ENCODE measurements around the gene TTI1. TPM values are rescaled to one million over a fixed set of nuclear protein-coding genes. Genes with fewer than 3 reads are reported as not detected.

The TTI1 gene
- total and polyA plus RNA-seq, 2 of the 13 experiments (the other 11 are each of a cell fraction or from before 2014, with no cell fraction given), result 22.9 to 39.8 TPM

DNA sequence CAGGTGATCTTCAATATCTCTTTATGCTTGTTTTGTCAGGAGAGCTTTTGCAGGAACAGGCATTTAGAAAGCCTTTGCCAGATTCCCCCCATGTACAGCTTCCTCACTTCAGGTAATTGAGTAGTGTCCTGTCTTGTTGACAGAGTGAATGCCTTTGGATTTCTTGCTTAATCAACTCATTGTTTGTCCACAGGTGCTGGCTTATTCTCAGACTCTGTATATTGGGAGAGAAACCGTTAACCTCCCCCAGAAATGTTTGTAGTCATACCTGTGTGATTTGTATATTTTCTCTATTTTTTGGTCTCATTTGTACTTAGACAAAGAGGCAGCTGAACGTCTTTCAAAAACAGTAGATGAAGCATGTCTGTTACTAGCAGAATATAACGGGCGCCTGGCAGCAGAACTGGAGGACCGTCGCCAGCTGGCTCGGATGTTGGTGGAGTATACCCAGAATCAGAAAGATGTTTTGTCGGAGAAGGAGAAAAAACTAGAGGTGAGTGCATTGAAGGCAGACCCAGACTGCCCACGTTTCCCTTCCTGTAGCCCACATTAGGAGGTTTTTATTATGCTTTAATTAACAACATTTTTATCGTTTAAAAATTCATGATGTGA, 32.6 kb upstream of the TTI1 start:
- intact Hi-C loops (cut with micrococcal nuclease; ENCODE audit: unreplicated experiment) (no loop called here), in situ Hi-C loops (cut with HindIII; ENCODE audit: extremely low pct_ligation_motif_present, low pct_unique_long_range_greater_than_20kb) (loop anchor here (25.0 kb wide), 1 partner anchor 346 kb away; no protein-coding TSS in a partner anchor)
- peak; percentile 22; the same call in 1 of the 3 replicates for ATAC-seq
- TF ChIP-seq, protein P1, sequence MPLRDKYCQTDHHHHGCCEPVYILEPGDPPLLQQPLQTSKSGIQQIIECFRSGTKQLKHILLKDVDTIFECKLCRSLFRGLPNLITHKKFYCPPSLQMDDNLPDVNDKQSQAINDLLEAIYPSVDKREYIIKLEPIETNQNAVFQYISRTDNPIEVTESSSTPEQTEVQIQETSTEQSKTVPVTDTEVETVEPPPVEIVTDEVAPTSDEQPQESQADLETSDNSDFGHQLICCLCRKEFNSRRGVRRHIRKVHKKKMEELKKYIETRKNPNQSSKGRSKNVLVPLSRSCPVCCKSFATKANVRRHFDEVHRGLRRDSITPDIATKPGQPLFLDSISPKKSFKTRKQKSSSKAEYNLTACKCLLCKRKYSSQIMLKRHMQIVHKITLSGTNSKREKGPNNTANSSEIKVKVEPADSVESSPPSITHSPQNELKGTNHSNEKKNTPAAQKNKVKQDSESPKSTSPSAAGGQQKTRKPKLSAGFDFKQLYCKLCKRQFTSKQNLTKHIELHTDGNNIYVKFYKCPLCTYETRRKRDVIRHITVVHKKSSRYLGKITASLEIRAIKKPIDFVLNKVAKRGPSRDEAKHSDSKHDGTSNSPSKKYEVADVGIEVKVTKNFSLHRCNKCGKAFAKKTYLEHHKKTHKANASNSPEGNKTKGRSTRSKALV (CRISPR knock-in tag; IDR thresholded peaks at IDR 0.05), result no peak
- TF ChIP-seq, protein P2, sequence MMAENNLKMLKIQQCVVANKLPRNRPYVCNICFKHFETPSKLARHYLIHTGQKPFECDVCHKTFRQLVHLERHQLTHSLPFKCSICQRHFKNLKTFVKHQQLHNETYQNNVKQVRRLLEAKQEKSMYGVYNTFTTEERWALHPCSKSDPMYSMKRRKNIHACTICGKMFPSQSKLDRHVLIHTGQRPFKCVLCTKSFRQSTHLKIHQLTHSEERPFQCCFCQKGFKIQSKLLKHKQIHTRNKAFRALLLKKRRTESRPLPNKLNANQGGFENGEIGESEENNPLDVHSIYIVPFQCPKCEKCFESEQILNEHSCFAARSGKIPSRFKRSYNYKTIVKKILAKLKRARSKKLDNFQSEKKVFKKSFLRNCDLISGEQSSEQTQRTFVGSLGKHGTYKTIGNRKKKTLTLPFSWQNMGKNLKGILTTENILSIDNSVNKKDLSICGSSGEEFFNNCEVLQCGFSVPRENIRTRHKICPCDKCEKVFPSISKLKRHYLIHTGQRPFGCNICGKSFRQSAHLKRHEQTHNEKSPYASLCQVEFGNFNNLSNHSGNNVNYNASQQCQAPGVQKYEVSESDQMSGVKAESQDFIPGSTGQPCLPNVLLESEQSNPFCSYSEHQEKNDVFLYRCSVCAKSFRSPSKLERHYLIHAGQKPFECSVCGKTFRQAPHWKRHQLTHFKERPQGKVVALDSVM (CRISPR knock-in tag; IDR thresholded peaks at IDR 0.05), result no peak
- TF ChIP-seq PHF21A (CRISPR knock-in tag; IDR thresholded peaks at IDR 0.05) (no peak), CEBPG (CRISPR knock-in tag; IDR thresholded peaks at IDR 0.05) (peak; percentile 65), ZBTB3 (CRISPR knock-in tag; IDR thresholded peaks at IDR 0.05; ENCODE audit: borderline replicate concordance, low read depth) (no peak), NR2C2 (CRISPR knock-in tag; IDR thresholded peaks at IDR 0.05; ENCODE audit: borderline replicate concordance) (no peak), ZNF678 (CRISPR knock-in tag; IDR thresholded peaks at IDR 0.05) (no peak), CENPT (CRISPR knock-in tag; IDR thresholded peaks at IDR 0.05; ENCODE audit: low read depth) (no peak), ZNF260 (CRISPR knock-in tag; IDR thresholded peaks at IDR 0.05; ENCODE audit: borderline replicate concordance, low read depth) (no peak), TOPORS (CRISPR knock-in tag; IDR thresholded peaks at IDR 0.05) (no peak), ZNF331 (CRISPR knock-in tag; IDR thresholded peaks at IDR 0.05) (0 out of 2 replicates have a peak, but pooled peaks have one; percentile 19), ZFP36 (IDR thresholded peaks at IDR 0.05; ENCODE audit: borderline replicate concordance, low read depth, low read length, partially characterized antibody) (no peak)
- TF ChIP-seq, protein P3, sequence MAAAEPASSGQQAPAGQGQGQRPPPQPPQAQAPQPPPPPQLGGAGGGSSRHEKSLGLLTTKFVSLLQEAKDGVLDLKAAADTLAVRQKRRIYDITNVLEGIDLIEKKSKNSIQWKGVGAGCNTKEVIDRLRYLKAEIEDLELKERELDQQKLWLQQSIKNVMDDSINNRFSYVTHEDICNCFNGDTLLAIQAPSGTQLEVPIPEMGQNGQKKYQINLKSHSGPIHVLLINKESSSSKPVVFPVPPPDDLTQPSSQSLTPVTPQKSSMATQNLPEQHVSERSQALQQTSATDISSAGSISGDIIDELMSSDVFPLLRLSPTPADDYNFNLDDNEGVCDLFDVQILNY (CRISPR knock-in tag; conservative IDR thresholded peaks at IDR 0.05), result no peak
- TF ChIP-seq, protein P4, sequence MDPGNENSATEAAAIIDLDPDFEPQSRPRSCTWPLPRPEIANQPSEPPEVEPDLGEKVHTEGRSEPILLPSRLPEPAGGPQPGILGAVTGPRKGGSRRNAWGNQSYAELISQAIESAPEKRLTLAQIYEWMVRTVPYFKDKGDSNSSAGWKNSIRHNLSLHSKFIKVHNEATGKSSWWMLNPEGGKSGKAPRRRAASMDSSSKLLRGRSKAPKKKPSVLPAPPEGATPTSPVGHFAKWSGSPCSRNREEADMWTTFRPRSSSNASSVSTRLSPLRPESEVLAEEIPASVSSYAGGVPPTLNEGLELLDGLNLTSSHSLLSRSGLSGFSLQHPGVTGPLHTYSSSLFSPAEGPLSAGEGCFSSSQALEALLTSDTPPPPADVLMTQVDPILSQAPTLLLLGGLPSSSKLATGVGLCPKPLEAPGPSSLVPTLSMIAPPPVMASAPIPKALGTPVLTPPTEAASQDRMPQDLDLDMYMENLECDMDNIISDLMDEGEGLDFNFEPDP (CRISPR knock-in tag; conservative IDR thresholded peaks at IDR 0.05), result no peak
- TF ChIP-seq, protein P5, sequence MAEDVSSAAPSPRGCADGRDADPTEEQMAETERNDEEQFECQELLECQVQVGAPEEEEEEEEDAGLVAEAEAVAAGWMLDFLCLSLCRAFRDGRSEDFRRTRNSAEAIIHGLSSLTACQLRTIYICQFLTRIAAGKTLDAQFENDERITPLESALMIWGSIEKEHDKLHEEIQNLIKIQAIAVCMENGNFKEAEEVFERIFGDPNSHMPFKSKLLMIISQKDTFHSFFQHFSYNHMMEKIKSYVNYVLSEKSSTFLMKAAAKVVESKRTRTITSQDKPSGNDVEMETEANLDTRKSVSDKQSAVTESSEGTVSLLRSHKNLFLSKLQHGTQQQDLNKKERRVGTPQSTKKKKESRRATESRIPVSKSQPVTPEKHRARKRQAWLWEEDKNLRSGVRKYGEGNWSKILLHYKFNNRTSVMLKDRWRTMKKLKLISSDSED (CRISPR knock-in tag; IDR thresholded peaks at IDR 0.05), result no peak

More for the DNA sequence above, 32.6 kb upstream of the TTI1 start:
- Histone ChIP-seq H3K4me3 (replicated peaks in 1 of 3; ENCODE audit: insufficient read depth in 1 of 3, low read depth in 2 of 3, low read length in 3 of 3) (no peak overlapping the region), H3K4me1 (ENCODE audit: insufficient read depth, low read length) (peaks cover 9% of the 10 kb centered on the region), H3K9ac (ENCODE audit: insufficient read depth, low read depth, low read length) (no peak overlapping the region), H3K4me2 (ENCODE audit: low read depth, low read length) (no peak overlapping the region), H2AFZ (ENCODE audit: low read length) (no peak overlapping the region), H3K36me3 (replicated peaks in 1 of 2; ENCODE audit: control insufficient read depth in 1 of 2, insufficient read depth in 2 of 2, low read length in 2 of 2) (peaks cover 60 to 97% of the 10 kb centered on the region in 2 experiments), H3K79me2 (ENCODE audit: insufficient read depth, low read length) (no peaks in the 10 kb centered on the region), H4K20me1 (ENCODE audit: insufficient read depth, low read length) (no peaks in the 10 kb centered on the region), H3K27ac (ENCODE audit: extremely low read length, insufficient read depth, low read length) (no peak overlapping the region), H3K27me3 (ENCODE audit: control insufficient read depth in 1 of 2, insufficient read depth in 2 of 2, low read length in 2 of 2) (no peaks in the 10 kb centered on the region), H3K9me3 (ENCODE audit: low read length) (no peaks in the 10 kb centered on the region)
- DNase-seq (ENCODE audit: low spot score) (peak; percentile 41), FAIRE-seq (no peak)
- POLR2A ChIA-PET, result interaction anchor here (0.6 to 0.7 kb wide), 2 partner anchors 36 to 221 kb away, joined by 3 to 4 read pairs; no protein-coding TSS in a partner anchor
- CTCF ChIA-PET (ENCODE audit: low intra/inter-chr PET ratio, low total read pairs), result no interaction called here
- WGBS (ENCODE audit: low lambda C conversion rate), result 95% methylated on average over 10 of the region's 10 CpGs
- BruUV-seq (replicated peaks), result no TSS peak

All from HepG2 (cell line).